HEK293 (cell line): ENCODE data around the gene NOXO1.

ENCODE experiments used
- CTCF ChIA-PET: fragments of 350-600 bp; formaldehyde crosslinking; extraction: SDS; loops from one replicate; lab custom pipeline; 2021; ENCODE audit warnings: antibody characterized with exemption; lab: Yijun Ruan, JAX
- POLR2A ChIA-PET: fragments of 300-600 bp; formaldehyde crosslinking; extraction: SDS; loops from one replicate; lab custom pipeline; 2020; ENCODE audit warnings: antibody characterized with exemption, inconsistent platforms; lab: Yijun Ruan, JAX
- H3K27ac ChIP-seq: fragments of 200-500 bp; sonication (Bioruptor generic); 2 replicates; pipeline ENCODE4 v1.5.1; 2014; ENCODE audit warnings: low read depth, low read length, control low read depth, inconsistent platforms; ENCODE audit errors: extremely low read depth
- H3K36me3 ChIP-seq, 2 experiments: fragments of 200-500 bp in 1 of 2; sonication (Bioruptor generic) in 1 of 2; 1 replicate in 1 of 2; 2 replicates in 1 of 2; pipeline ENCODE4 v1.5.1; 2014 to 2017; ENCODE audit warnings: inconsistent platforms in 2 of 2, low read length in 2 of 2; ENCODE audit not compliant: control insufficient read depth in 2 of 2, insufficient read depth in 1 of 2
- H3K4me1 ChIP-seq: fragments of 200-500 bp; sonication (Bioruptor generic); 2 replicates; pipeline ENCODE4 v1.5.1; 2014; ENCODE audit warnings: mild to moderate bottlenecking, low read length, inconsistent platforms; ENCODE audit not compliant: control insufficient read depth, insufficient read depth
- H3K4me3 ChIP-seq: 2 replicates; pipeline ENCODE4 v1.5.1; 2011; ENCODE audit warnings: low read depth, mild to moderate bottlenecking, control low read depth, low read length, moderate library complexity
- H3K9me3 ChIP-seq: fragments of 200-500 bp; sonication (Bioruptor generic); 2 replicates; pipeline ENCODE4 v1.5.1; 2014; ENCODE audit warnings: low read depth, low read length, inconsistent platforms; ENCODE audit not compliant: control insufficient read depth, insufficient read depth
- BCL6B ChIP-seq: fragments of 450-650 bp; formaldehyde crosslinking; IDR thresholded peaks from 2 replicates; pipeline ENCODE4 v1.5.1; 2017; ENCODE audit warnings: missing biosample characterization, missing genetic modification characterization
- CTCF ChIP-seq: fragments of 450-650 bp; formaldehyde crosslinking; IDR thresholded peaks from 2 replicates; pipeline ENCODE4 v1.5.1; 2016; ENCODE audit warnings: missing biosample characterization, missing genetic modification characterization
- MZF1 ChIP-seq: fragments of 450-650 bp; formaldehyde crosslinking; IDR thresholded peaks from 2 replicates; pipeline ENCODE4 v1.5.1; 2017; ENCODE audit warnings: missing biosample characterization, missing genetic modification characterization, borderline replicate concordance
- ZBTB8A ChIP-seq: fragments of 450-650 bp; formaldehyde crosslinking; IDR thresholded peaks from 2 replicates; pipeline ENCODE4 v1.5.1; 2016; ENCODE audit warnings: missing biosample characterization, missing genetic modification characterization
- ZEB2 ChIP-seq: fragments of 450-650 bp; formaldehyde crosslinking; IDR thresholded peaks from 2 replicates; pipeline ENCODE4 v1.5.1; 2016; ENCODE audit warnings: missing biosample characterization, missing genetic modification characterization
- ZNF2 ChIP-seq: fragments of 450-650 bp; formaldehyde crosslinking; IDR thresholded peaks from 2 replicates; pipeline ENCODE4 v1.5.1; 2016; ENCODE audit warnings: missing biosample characterization, missing genetic modification characterization
- ZNF223 ChIP-seq: fragments of 450-650 bp; formaldehyde crosslinking; IDR thresholded peaks from 2 replicates; pipeline ENCODE4 v1.5.1; 2016; ENCODE audit warnings: missing biosample characterization, missing genetic modification characterization
- ZNF280D ChIP-seq: fragments of 450-650 bp; formaldehyde crosslinking; IDR thresholded peaks from 2 replicates; pipeline ENCODE4 v1.5.1; 2016; ENCODE audit warnings: missing biosample characterization, missing genetic modification characterization
- ZNF501 ChIP-seq: fragments of 450-650 bp; formaldehyde crosslinking; IDR thresholded peaks from 2 replicates; pipeline ENCODE4 v1.5.1; 2016; ENCODE audit warnings: missing biosample characterization, missing genetic modification characterization
- ZNF560 ChIP-seq: fragments of 450-650 bp; formaldehyde crosslinking; IDR thresholded peaks from 2 replicates; pipeline ENCODE4 v1.5.1; 2017; ENCODE audit warnings: missing biosample characterization, missing genetic modification characterization, borderline replicate concordance
- ZNF561 ChIP-seq: fragments of 450-650 bp; IDR thresholded peaks from 2 replicates; pipeline ENCODE4 v1.5.1; 2018; ENCODE audit warnings: missing biosample characterization, missing genetic modification characterization, borderline replicate concordance
- ZNF571 ChIP-seq: fragments of 450-650 bp; formaldehyde crosslinking; IDR thresholded peaks from 2 replicates; pipeline ENCODE4 v1.5.0; 2017; ENCODE audit warnings: missing biosample characterization, missing genetic modification characterization
- TF ChIP-seq, protein P1 (sequence below): fragments of 450-650 bp; formaldehyde crosslinking; IDR thresholded peaks from 2 replicates; pipeline ENCODE4 v1.5.1; 2016; ENCODE audit warnings: missing biosample characterization, missing genetic modification characterization
- TF ChIP-seq, protein P2 (sequence below): fragments of 450-650 bp; IDR thresholded peaks from 2 replicates; pipeline ENCODE4 v1.5.1; 2018; ENCODE audit warnings: missing biosample characterization, mild to moderate bottlenecking, missing genetic modification characterization
- TF ChIP-seq, protein P3 (sequence below): fragments of 450-650 bp; formaldehyde crosslinking; IDR thresholded peaks from 2 replicates; pipeline ENCODE4 v1.5.1; 2016; ENCODE audit warnings: missing biosample characterization, missing genetic modification characterization
- TF ChIP-seq, protein P4 (sequence below): fragments of 450-650 bp; formaldehyde crosslinking; IDR thresholded peaks from 2 replicates; pipeline ENCODE4 v1.5.1; 2016; ENCODE audit warnings: missing biosample characterization, missing genetic modification characterization

The NOXO1 gene

GRCh38 chr16:1984347-1985225 is 3.3 kb upstream of the NOXO1 start (continued):
- TF ChIP-seq, protein P1, sequence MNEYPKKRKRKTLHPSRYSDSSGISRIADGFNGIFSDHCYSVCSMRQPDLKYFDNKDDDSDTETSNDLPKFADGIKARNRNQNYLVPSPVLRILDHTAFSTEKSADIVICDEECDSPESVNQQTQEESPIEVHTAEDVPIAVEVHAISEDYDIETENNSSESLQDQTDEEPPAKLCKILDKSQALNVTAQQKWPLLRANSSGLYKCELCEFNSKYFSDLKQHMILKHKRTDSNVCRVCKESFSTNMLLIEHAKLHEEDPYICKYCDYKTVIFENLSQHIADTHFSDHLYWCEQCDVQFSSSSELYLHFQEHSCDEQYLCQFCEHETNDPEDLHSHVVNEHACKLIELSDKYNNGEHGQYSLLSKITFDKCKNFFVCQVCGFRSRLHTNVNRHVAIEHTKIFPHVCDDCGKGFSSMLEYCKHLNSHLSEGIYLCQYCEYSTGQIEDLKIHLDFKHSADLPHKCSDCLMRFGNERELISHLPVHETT (tag by site-specific recombination): peak; percentile 18; the same call in 1 of the 2 replicates
- no peak for TF ChIP-seq BCL6B

DNA sequence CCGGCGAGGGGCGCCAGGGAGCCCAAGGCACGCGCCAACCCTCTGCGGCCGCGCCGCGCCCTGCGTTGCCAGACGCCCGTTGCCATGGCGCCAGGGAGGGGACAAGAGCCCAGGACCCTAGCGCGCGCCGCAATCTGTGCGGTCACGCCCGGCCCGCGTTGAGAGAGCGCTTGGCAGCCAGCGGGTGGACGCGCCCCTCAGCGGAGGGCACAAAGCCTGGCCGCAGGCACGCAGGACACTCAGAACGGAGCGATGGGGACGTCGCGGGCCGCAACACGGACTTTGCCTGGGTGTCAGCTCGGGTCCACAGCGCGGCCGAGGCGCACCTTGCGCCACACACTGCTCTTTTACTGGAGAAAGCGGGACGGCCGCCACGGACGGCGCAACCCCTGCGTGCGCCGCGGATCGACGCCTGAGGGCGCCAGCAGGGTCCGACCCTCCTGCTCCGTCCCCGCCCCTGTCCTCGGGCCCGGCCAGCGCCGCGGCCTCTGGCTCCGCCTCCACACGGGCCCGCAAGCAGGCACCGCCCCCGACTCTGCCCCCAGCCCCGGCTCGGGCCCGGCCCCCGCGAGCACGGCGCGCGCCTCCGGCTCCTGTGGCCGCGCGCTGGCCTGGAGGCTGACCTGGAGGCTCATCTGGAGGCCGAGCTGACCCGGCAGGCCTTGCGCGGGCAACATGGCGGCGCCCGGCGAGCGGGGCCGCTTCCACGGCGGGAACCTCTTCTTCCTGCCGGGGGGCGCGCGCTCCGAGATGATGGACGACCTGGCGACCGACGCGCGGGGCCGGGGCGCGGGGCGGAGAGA is 2.5 kb upstream of the NOXO1 start, which contains the start of gene GFER:
Gene GFER, plus strand, starts transcription at position 650 of the 803 bp plus-strand sequence. Its CDS starts 26 bp downstream, at position 676.
- Histone ChIP-seq H3K9me3 (no peaks in the 10 kb centered on the region), H3K27ac (peak within 1 kb of the TSS; percentile 83), H3K4me1 (peaks cover 7% of the 10 kb centered on the region; the same call in 1 of the 2 replicates), H3K36me3 (peaks cover 0 to 32% of the 10 kb centered on the region in 2 experiments; a peak in 1 of 3 replicates), H3K4me3 (peak within 1 kb of the TSS; percentile 73)
- POLR2A ChIA-PET: interaction anchor here (1.0 to 6.3 kb wide), 4 partner anchors 12 to 172 kb away, joined by 6 to 46 read pairs (median 10); partner anchors contain the start of genes RPS2, TBL3 and TRAF7
- CTCF ChIA-PET: interaction anchor here (0.5 to 4.5 kb wide), 3 partner anchors 14 to 1236 kb away, joined by 3 to 28 read pairs (median 3); no protein-coding TSS in a partner anchor
- TF ChIP-seq ZNF560: no peak
- TF ChIP-seq ZBTB8A (tag by site-specific recombination): peak; percentile 98
- TF ChIP-seq ZNF280D (tag by site-specific recombination): no peak
- TF ChIP-seq ZNF571: no peak
- peak; percentile 83; the same call in 1 of the 2 replicates for TF ChIP-seq ZEB2 (tag by site-specific recombination)
- peak; percentile 82; the same call in 1 of the 2 replicates for TF ChIP-seq ZNF561 (tag by site-specific recombination)
- no peak for TF ChIP-seq MZF1 (tag by site-specific recombination)
- TF ChIP-seq, protein P2, sequence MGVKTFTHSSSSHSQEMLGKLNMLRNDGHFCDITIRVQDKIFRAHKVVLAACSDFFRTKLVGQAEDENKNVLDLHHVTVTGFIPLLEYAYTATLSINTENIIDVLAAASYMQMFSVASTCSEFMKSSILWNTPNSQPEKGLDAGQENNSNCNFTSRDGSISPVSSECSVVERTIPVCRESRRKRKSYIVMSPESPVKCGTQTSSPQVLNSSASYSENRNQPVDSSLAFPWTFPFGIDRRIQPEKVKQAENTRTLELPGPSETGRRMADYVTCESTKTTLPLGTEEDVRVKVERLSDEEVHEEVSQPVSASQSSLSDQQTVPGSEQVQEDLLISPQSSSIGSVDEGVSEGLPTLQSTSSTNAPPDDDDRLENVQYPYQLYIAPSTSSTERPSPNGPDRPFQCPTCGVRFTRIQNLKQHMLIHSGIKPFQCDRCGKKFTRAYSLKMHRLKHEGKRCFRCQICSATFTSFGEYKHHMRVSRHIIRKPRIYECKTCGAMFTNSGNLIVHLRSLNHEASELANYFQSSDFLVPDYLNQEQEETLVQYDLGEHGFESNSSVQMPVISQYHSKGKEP (tag by site-specific recombination): peak; percentile 69
- TF ChIP-seq CTCF: peak; percentile 91
- TF ChIP-seq, protein P3, sequence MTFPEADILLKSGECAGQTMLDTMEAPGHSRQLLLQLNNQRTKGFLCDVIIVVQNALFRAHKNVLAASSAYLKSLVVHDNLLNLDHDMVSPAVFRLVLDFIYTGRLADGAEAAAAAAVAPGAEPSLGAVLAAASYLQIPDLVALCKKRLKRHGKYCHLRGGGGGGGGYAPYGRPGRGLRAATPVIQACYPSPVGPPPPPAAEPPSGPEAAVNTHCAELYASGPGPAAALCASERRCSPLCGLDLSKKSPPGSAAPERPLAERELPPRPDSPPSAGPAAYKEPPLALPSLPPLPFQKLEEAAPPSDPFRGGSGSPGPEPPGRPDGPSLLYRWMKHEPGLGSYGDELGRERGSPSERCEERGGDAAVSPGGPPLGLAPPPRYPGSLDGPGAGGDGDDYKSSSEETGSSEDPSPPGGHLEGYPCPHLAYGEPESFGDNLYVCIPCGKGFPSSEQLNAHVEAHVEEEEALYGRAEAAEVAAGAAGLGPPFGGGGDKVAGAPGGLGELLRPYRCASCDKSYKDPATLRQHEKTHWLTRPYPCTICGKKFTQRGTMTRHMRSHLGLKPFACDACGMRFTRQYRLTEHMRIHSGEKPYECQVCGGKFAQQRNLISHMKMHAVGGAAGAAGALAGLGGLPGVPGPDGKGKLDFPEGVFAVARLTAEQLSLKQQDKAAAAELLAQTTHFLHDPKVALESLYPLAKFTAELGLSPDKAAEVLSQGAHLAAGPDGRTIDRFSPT (tag by site-specific recombination): peak; percentile 90
- TF ChIP-seq ZNF501 (tag by site-specific recombination): peak; percentile 90; the same call in 1 of the 2 replicates
- TF ChIP-seq ZNF223 (tag by site-specific recombination): no peak
- TF ChIP-seq, protein P4, sequence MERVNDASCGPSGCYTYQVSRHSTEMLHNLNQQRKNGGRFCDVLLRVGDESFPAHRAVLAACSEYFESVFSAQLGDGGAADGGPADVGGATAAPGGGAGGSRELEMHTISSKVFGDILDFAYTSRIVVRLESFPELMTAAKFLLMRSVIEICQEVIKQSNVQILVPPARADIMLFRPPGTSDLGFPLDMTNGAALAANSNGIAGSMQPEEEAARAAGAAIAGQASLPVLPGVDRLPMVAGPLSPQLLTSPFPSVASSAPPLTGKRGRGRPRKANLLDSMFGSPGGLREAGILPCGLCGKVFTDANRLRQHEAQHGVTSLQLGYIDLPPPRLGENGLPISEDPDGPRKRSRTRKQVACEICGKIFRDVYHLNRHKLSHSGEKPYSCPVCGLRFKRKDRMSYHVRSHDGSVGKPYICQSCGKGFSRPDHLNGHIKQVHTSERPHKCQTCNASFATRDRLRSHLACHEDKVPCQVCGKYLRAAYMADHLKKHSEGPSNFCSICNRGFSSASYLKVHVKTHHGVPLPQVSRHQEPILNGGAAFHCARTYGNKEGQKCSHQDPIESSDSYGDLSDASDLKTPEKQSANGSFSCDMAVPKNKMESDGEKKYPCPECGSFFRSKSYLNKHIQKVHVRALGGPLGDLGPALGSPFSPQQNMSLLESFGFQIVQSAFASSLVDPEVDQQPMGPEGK: peak; percentile 93
- peak; percentile 69 for TF ChIP-seq ZNF2 (tag by site-specific recombination)
